Testis (tissue), 2 donors: Measurements from ENCODE around the gene AQP4.

Source experiments
- POLR2A ChIP-seq: fragments of 450-650 bp; IDR thresholded peaks from one replicate; pipeline ENCODE4 v1.6.1; 2017; ENCODE audit warnings: antibody characterized with exemption, mild to moderate bottlenecking, moderate library complexity
- TF ChIP-seq, protein P1 (sequence below), 3 experiments: fragments of 450-650 bp in 2 of 3; fragments of 200-600 bp in 1 of 3; sonication (generic) in 1 of 3; IDR thresholded peaks; one replicate each; pipeline ENCODE4 v1.5.1; 2016 to 2019; ENCODE audit warnings: antibody characterized with exemption in 3 of 3, mild to moderate bottlenecking in 2 of 3, moderate library complexity in 1 of 3

GRCh38 chr18:26865557-26865956 is at the start of gene AQP4:
- TF ChIP-seq, protein P1, sequence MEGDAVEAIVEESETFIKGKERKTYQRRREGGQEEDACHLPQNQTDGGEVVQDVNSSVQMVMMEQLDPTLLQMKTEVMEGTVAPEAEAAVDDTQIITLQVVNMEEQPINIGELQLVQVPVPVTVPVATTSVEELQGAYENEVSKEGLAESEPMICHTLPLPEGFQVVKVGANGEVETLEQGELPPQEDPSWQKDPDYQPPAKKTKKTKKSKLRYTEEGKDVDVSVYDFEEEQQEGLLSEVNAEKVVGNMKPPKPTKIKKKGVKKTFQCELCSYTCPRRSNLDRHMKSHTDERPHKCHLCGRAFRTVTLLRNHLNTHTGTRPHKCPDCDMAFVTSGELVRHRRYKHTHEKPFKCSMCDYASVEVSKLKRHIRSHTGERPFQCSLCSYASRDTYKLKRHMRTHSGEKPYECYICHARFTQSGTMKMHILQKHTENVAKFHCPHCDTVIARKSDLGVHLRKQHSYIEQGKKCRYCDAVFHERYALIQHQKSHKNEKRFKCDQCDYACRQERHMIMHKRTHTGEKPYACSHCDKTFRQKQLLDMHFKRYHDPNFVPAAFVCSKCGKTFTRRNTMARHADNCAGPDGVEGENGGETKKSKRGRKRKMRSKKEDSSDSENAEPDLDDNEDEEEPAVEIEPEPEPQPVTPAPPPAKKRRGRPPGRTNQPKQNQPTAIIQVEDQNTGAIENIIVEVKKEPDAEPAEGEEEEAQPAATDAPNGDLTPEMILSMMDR (IDR thresholded peaks at IDR 0.05), result no peak
- no peak for TF ChIP-seq POLR2A
